K562 (cell line): ENCODE results near the gene METTL25. TPM values are rescaled to one million over a fixed set of nuclear protein-coding genes. Genes with fewer than 3 reads are reported as not detected.

ENCODE experiments used
- ARNT ChIP-seq, 2 experiments: fragments of 450-650 bp; IDR thresholded peaks; 2 replicates each; pipeline ENCODE4 v1.6.1; 2016; ENCODE audit warnings: mild to moderate bottlenecking in 1 of 2
- EP300 ChIP-seq: IDR thresholded peaks from 2 replicates; pipeline ENCODE4 v1.6.1; 2012; ENCODE audit warnings: low read length, improper control_type of control experiment
- ESRRA ChIP-seq: fragments of 450-650 bp; IDR thresholded peaks from 2 replicates; pipeline ENCODE4 v1.6.1; 2014; ENCODE audit warnings: low read depth, mild to moderate bottlenecking, moderate library complexity, borderline replicate concordance
- FOSL1 ChIP-seq: fragments of 200-800 bp; sonication (Bioruptor generic); conservative IDR thresholded peaks from 2 replicates; pipeline ENCODE4 v1.6.1; 2016; ENCODE audit warnings: missing genetic modification characterization, missing compliant biosample characterization
- NFIC ChIP-seq: fragments of 450-650 bp; IDR thresholded peaks from 2 replicates; pipeline ENCODE4 v1.6.1; 2017; ENCODE audit warnings: mild to moderate bottlenecking, inconsistent platforms
- SOX6 ChIP-seq: fragments of 450-650 bp; IDR thresholded peaks from 2 replicates; pipeline ENCODE4 v1.6.1; 2014; ENCODE audit warnings: mild to moderate bottlenecking
- SRSF1 ChIP-seq: fragments of 200-400 bp; formaldehyde crosslinking; IDR thresholded peaks from 2 replicates; pipeline ENCODE4 v1.6.1; 2017; ENCODE audit warnings: mild to moderate bottlenecking, low read depth, low read length, moderate library complexity
- TAL1 ChIP-seq: fragments of 450-650 bp; IDR thresholded peaks from 2 replicates; pipeline ENCODE4 v1.6.1; 2016; ENCODE audit warnings: mild to moderate bottlenecking
- XRCC4 ChIP-seq: IDR thresholded peaks from one replicate; pipeline ENCODE4 v1.6.1; 2011; ENCODE audit not compliant: insufficient read depth, insufficient read length; ENCODE audit errors: extremely low read depth
- ZNF316 ChIP-seq: fragments of 450-650 bp; IDR thresholded peaks from 2 replicates; pipeline ENCODE4 v1.6.1; 2016
- ZNF830 ChIP-seq: fragments of 250-450 bp; sonication (Bioruptor Pico); IDR thresholded peaks from 2 replicates; pipeline ENCODE4 v1.5.0; 2021; ENCODE audit warnings: mild to moderate bottlenecking
- polyA plus RNA-seq, 8 experiments: library from polyadenylated mRNA; depleted of rRNA in 4 of 8; stranded (reverse) in 5 of 8; unstranded in 3 of 8; fragments of >200 nt; fragmentation: Nextera tagmentation in 2 of 8; fragmentation: Illumina TruSeq in 1 of 8; extraction: Ambion mirVana in 2 of 8; extraction: Trizol in 1 of 8; gene quantifications; 2 replicates each; pipeline versions ENCODE4 v1.2.1 to v1.2.3, GENCODE V29; 2011 to 2014; ENCODE audit warnings: inconsistent platforms in 1 of 8, missing spikeins in 1 of 8
- total RNA-seq, 7 experiments: library from RNA; depleted of rRNA in 6 of 7; stranded (reverse); fragments of >200 nt in 6 of 7; fragmentation: Illumina TruSeq in 2 of 7; extraction: Trizol in 2 of 7; gene quantifications; 2 replicates each; pipeline versions ENCODE4 v1.2.1 to v1.2.3, GENCODE V29; 2011 to 2021; ENCODE audit warnings: low replicate concordance in 1 of 7
- TF ChIP-seq, protein P1 (sequence below): sonication (generic); formaldehyde crosslinking; IDR thresholded peaks from 2 replicates; pipeline ENCODE4 v1.8.0; 2022; ENCODE audit warnings: mild to moderate bottlenecking, low read depth, missing genetic modification reagents
- TF ChIP-seq, protein P2 (sequence below): fragments of 200-800 bp; sonication (Bioruptor generic); IDR thresholded peaks from 2 replicates; pipeline ENCODE4 v1.6.1; 2016; ENCODE audit warnings: missing genetic modification characterization, missing compliant biosample characterization
- TF ChIP-seq, protein P3 (sequence below): fragments of 450-650 bp; IDR thresholded peaks from 2 replicates; pipeline ENCODE4 v1.6.1; 2018; ENCODE audit not compliant: partially characterized antibody
- TF ChIP-seq, protein P4 (sequence below): fragments of 450-650 bp; formaldehyde crosslinking; IDR thresholded peaks from 2 replicates; pipeline ENCODE4 v1.4.0; 2022; ENCODE audit warnings: missing genetic modification characterization

Gene METTL25
- total and polyA plus RNA-seq, 9 of the 15 experiments (the other 6 are each of a cell fraction or from before 2014, with no cell fraction given), result 0.50 to 2.4 (median 1.9) TPM

DNA sequence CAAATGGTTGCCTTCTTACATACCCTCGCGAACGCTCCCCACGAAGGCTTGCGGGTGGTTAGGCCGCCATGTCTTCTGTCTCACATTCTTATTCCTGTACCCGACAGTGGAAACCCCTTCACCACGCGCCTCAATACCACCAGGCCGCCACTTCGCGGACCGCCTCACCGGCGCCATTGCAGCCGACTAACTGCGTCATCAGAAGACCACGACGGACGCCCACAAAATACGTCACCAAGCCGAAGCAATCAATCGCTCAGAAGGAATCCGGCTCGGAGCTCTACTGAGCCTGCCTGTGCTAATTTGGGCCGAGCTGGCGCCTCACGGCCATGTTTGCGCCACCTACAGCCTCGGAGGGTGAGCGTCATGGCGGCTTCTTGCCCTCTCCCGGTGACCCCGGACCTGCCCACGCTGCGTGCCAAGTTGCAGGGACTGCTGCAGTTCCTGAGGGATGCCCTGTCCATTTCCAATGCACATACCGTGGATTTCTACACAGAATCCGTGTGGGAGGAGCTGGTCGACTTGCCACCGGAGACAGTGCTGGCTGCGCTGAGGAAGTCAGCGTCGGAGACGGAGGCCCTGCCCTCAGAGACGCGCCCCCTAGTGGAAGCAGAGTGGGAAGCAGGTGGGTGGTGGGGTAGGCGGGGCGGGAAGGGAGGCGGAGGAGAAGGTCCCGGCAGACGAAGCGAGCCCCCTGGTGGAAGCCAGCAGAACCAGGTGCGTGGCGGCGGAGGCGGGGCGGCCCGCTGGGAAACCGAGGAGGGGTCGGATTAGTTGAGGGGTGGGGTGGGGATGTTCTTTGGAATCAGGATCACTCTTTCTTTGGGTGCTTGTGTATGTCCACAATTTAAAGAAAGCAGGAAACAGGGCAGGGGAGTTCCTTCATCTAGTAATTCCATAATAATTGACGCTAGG is at the start of gene METTL25, which contains the start of gene CCDC59 (continued):
- TF ChIP-seq, protein P1, sequence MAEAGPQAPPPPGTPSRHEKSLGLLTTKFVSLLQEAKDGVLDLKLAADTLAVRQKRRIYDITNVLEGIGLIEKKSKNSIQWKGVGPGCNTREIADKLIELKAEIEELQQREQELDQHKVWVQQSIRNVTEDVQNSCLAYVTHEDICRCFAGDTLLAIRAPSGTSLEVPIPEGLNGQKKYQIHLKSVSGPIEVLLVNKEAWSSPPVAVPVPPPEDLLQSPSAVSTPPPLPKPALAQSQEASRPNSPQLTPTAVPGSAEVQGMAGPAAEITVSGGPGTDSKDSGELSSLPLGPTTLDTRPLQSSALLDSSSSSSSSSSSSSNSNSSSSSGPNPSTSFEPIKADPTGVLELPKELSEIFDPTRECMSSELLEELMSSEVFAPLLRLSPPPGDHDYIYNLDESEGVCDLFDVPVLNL (CRISPR knock-in tag), result peak; percentile 9; the same call in 1 of the 2 replicates
- 0 out of 2 replicates have a peak, but pooled peaks have one; percentile 6 for TF ChIP-seq ZNF316
- peak; percentile 58 for TF ChIP-seq FOSL1
- TF ChIP-seq, protein P2, sequence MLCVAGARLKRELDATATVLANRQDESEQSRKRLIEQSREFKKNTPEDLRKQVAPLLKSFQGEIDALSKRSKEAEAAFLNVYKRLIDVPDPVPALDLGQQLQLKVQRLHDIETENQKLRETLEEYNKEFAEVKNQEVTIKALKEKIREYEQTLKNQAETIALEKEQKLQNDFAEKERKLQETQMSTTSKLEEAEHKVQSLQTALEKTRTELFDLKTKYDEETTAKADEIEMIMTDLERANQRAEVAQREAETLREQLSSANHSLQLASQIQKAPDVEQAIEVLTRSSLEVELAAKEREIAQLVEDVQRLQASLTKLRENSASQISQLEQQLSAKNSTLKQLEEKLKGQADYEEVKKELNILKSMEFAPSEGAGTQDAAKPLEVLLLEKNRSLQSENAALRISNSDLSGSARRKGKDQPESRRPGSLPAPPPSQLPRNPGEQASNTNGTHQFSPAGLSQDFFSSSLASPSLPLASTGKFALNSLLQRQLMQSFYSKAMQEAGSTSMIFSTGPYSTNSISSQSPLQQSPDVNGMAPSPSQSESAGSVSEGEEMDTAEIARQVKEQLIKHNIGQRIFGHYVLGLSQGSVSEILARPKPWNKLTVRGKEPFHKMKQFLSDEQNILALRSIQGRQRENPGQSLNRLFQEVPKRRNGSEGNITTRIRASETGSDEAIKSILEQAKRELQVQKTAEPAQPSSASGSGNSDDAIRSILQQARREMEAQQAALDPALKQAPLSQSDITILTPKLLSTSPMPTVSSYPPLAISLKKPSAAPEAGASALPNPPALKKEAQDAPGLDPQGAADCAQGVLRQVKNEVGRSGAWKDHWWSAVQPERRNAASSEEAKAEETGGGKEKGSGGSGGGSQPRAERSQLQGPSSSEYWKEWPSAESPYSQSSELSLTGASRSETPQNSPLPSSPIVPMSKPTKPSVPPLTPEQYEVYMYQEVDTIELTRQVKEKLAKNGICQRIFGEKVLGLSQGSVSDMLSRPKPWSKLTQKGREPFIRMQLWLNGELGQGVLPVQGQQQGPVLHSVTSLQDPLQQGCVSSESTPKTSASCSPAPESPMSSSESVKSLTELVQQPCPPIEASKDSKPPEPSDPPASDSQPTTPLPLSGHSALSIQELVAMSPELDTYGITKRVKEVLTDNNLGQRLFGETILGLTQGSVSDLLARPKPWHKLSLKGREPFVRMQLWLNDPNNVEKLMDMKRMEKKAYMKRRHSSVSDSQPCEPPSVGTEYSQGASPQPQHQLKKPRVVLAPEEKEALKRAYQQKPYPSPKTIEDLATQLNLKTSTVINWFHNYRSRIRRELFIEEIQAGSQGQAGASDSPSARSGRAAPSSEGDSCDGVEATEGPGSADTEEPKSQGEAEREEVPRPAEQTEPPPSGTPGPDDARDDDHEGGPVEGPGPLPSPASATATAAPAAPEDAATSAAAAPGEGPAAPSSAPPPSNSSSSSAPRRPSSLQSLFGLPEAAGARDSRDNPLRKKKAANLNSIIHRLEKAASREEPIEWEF (CRISPR knock-in tag), result no peak
- TF ChIP-seq SRSF1, result peak; percentile 89; the same call in 1 of the 2 replicates
- no peak for TF ChIP-seq TAL1
- no peak for TF ChIP-seq ZNF830
- TF ChIP-seq XRCC4, result no peak
- peak; percentile 63 for TF ChIP-seq SOX6
- TF ChIP-seq ARNT (IDR thresholded peaks at IDR 0.05), result peak; percentile 83 to 89; a peak in 3 of 4 replicates
- TF ChIP-seq, protein P3, sequence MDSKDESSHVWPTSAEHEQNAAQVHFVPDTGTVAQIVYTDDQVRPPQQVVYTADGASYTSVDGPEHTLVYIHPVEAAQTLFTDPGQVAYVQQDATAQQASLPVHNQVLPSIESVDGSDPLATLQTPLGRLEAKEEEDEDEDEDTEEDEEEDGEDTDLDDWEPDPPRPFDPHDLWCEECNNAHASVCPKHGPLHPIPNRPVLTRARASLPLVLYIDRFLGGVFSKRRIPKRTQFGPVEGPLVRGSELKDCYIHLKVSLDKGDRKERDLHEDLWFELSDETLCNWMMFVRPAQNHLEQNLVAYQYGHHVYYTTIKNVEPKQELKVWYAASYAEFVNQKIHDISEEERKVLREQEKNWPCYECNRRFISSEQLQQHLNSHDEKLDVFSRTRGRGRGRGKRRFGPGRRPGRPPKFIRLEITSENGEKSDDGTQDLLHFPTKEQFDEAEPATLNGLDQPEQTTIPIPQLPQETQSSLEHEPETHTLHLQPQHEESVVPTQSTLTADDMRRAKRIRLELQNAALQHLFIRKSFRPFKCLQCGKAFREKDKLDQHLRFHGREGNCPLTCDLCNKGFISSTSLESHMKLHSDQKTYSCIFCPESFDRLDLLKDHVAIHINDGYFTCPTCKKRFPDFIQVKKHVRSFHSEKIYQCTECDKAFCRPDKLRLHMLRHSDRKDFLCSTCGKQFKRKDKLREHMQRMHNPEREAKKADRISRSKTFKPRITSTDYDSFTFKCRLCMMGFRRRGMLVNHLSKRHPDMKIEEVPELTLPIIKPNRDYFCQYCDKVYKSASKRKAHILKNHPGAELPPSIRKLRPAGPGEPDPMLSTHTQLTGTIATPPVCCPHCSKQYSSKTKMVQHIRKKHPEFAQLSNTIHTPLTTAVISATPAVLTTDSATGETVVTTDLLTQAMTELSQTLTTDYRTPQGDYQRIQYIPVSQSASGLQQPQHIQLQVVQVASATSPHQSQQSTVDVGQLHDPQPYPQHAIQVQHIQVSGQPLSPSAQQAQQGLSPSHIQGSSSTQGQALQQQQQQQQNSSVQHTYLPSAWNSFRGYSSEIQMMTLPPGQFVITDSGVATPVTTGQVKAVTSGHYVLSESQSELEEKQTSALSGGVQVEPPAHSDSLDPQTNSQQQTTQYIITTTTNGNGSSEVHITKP, result peak; percentile 9
- TF ChIP-seq EP300, result 0 out of 2 replicates have a peak, but pooled peaks have one; percentile 31
- TF ChIP-seq NFIC, result peak; percentile 68; the same call in 1 of the 2 replicates
- TF ChIP-seq ESRRA, result peak; percentile 97
- TF ChIP-seq, protein P4, sequence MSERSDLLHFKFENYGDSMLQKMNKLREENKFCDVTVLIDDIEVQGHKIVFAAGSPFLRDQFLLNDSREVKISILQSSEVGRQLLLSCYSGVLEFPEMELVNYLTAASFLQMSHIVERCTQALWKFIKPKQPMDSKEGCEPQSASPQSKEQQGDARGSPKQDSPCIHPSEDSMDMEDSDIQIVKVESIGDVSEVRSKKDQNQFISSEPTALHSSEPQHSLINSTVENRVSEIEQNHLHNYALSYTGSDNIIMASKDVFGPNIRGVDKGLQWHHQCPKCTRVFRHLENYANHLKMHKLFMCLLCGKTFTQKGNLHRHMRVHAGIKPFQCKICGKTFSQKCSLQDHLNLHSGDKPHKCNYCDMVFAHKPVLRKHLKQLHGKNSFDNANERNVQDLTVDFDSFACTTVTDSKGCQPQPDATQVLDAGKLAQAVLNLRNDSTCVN (CRISPR knock-in tag), result no peak
